Mesothelial cell of epicardium (in vitro differentiated cells): ENCODE results near the gene CEP192. TPM values are rescaled to one million over a fixed set of nuclear protein-coding genes. Genes with fewer than 3 reads are reported as not detected.

Source experiments
- DNase-seq, 2 experiments: peaks; one replicate each; pipeline ENCODE4 v3.0.0; 2021; ENCODE audit warnings: low spot score in 2 of 2; ENCODE audit not compliant: unreplicated experiment in 2 of 2
- H3K27ac Mint-ChIP-seq: 2 replicates; pipeline ENCODE4 v1.8.0; 2021; ENCODE audit warnings: mixed read lengths
- H3K27me3 Mint-ChIP-seq: 2 replicates; pipeline ENCODE4 v1.8.0; 2021; ENCODE audit warnings: low read depth, mixed read lengths
- H3K36me3 Mint-ChIP-seq: 2 replicates; pipeline ENCODE4 v1.8.0; 2021; ENCODE audit warnings: mixed read lengths
- H3K4me1 Mint-ChIP-seq: 2 replicates; pipeline ENCODE4 v1.8.0; 2021; ENCODE audit warnings: mixed read lengths
- H3K4me3 Mint-ChIP-seq: 2 replicates; pipeline ENCODE4 v1.8.0; 2021; ENCODE audit warnings: mild to moderate bottlenecking, moderate library complexity, mixed read lengths
- H3K9me3 Mint-ChIP-seq: 2 replicates; pipeline ENCODE4 v1.8.0; 2021; ENCODE audit warnings: mixed read lengths
- total RNA-seq: library from RNA; stranded (reverse); gene quantifications from 3 replicates; pipeline ENCODE4 v1.2.1, GENCODE V29; 2021
- TF ChIP-seq, protein P1 (sequence below): fragments of 200-600 bp; sonication (generic); IDR thresholded peaks from one replicate; pipeline ENCODE4 v1.5.0; 2021; ENCODE audit warnings: antibody characterized with exemption; ENCODE audit not compliant: unreplicated experiment

Gene CEP192
- total RNA-seq, 1 donor from 2014 or later = 34.6 TPM

DNA sequence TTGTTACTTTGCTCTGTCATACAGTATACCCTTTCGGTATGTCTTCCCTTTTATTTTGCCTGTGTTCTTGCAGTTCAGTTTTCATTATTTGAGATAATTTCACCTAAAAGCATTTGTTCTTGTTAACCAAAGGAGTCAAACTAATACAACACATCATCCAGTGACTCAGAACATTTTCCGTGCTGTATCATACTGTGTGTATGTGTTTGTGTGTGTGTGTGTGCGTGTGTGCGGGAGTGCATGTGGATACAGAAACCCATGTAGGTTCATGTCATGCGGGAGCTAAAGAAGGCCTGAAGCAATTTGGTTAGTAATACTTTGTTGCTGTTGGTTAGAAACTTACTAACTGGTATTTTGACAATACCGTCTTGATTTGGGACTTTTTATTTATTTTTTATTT is 60.0 kb downstream of the CEP192 start:
- DNase-seq = no peak
- Mint-ChIP-seq H3K27me3 (no peaks in the 10 kb centered on the region), H3K27ac (no peak overlapping the region), H3K36me3 (peaks cover 43% of the 10 kb centered on the region), H3K4me3 (no peak overlapping the region), H3K9me3 (no peaks in the 10 kb centered on the region), H3K4me1 (no peaks in the 10 kb centered on the region)
- TF ChIP-seq, protein P1, sequence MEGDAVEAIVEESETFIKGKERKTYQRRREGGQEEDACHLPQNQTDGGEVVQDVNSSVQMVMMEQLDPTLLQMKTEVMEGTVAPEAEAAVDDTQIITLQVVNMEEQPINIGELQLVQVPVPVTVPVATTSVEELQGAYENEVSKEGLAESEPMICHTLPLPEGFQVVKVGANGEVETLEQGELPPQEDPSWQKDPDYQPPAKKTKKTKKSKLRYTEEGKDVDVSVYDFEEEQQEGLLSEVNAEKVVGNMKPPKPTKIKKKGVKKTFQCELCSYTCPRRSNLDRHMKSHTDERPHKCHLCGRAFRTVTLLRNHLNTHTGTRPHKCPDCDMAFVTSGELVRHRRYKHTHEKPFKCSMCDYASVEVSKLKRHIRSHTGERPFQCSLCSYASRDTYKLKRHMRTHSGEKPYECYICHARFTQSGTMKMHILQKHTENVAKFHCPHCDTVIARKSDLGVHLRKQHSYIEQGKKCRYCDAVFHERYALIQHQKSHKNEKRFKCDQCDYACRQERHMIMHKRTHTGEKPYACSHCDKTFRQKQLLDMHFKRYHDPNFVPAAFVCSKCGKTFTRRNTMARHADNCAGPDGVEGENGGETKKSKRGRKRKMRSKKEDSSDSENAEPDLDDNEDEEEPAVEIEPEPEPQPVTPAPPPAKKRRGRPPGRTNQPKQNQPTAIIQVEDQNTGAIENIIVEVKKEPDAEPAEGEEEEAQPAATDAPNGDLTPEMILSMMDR = no peak

DNA sequence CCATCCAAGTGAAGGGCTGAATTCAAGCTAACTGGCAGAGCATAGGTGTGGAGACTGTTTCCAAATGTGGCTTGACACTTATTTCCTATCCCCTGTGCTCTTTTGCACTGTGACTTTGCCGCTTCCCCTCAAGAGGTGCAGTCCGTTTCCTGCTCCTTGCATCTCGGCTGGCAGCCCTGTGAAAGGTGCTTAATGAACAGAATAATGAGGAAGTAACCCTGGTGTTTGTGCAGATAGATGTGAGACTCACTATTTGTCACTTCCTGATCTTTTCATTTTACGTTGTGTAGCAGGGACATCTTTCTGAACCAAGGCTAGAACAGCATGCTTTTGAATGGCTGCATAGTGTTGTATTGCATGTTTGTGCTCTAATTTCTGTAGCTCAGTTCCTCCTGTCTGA is 60.8 kb downstream of the CEP192 start:
- H3K4me1 Mint-ChIP-seq = no peaks in the 10 kb centered on the region
- TF ChIP-seq, protein P1 = no peak
- H3K27ac Mint-ChIP-seq = no peak overlapping the region
- no peak for DNase-seq
- no peak overlapping the region for H3K4me3 Mint-ChIP-seq
- H3K36me3 Mint-ChIP-seq = peaks cover 42% of the 10 kb centered on the region
- H3K9me3 Mint-ChIP-seq = no peaks in the 10 kb centered on the region
- no peaks in the 10 kb centered on the region for H3K27me3 Mint-ChIP-seq

- no peak overlapping the region for H3K27ac Mint-ChIP-seq
- DNase-seq = no peak
- peaks cover 39% of the 10 kb centered on the region for H3K36me3 Mint-ChIP-seq
- no peaks in the 10 kb centered on the region for H3K9me3 Mint-ChIP-seq
- no peaks in the 10 kb centered on the region for H3K4me1 Mint-ChIP-seq
- H3K4me3 Mint-ChIP-seq = no peak overlapping the region
- TF ChIP-seq, protein P1 = no peak
- no peaks in the 10 kb centered on the region for H3K27me3 Mint-ChIP-seq
Measured at GRCh38 chr18:13054336-13054735, 63.2 kb downstream of the CEP192 start.

GRCh38 chr18:13061630-13062189 is 70.5 kb downstream of the CEP192 start:
- Mint-ChIP-seq H3K9me3 (peaks cover 4% of the 10 kb centered on the region), H3K36me3 (peaks cover 39% of the 10 kb centered on the region), H3K4me1 (no peaks in the 10 kb centered on the region), H3K4me3 (no peak overlapping the region), H3K27me3 (no peaks in the 10 kb centered on the region), H3K27ac (no peak overlapping the region)
- TF ChIP-seq, protein P1 = no peak
- no peak for DNase-seq

- TF ChIP-seq, protein P1 = no peak
- no peak for DNase-seq
- H3K4me3 Mint-ChIP-seq = no peak overlapping the region
- H3K27ac Mint-ChIP-seq = no peak overlapping the region
- no peaks in the 10 kb centered on the region for H3K4me1 Mint-ChIP-seq
- H3K36me3 Mint-ChIP-seq = peaks cover 51% of the 10 kb centered on the region
- no peaks in the 10 kb centered on the region for H3K27me3 Mint-ChIP-seq
- H3K9me3 Mint-ChIP-seq = peaks cover 4% of the 10 kb centered on the region
Measured at GRCh38 chr18:13067124-13067523, 76.0 kb downstream of the CEP192 start.

- Mint-ChIP-seq H3K4me3 (no peak overlapping the region), H3K9me3 (peaks cover 4% of the 10 kb centered on the region), H3K27ac (no peak overlapping the region), H3K27me3 (no peaks in the 10 kb centered on the region), H3K36me3 (peaks cover 52% of the 10 kb centered on the region), H3K4me1 (no peaks in the 10 kb centered on the region)
- no peak for DNase-seq
- TF ChIP-seq, protein P1 = no peak
Measured at GRCh38 chr18:13067966-13068365, 76.8 kb downstream of the CEP192 start.
